Measurements from ENCODE around the gene TMEM150C. TPM values are rescaled to one million over a fixed set of nuclear protein-coding genes. Genes with fewer than 3 reads are reported as not detected.
A peak's percentile ranks its signal among the peaks of the same experiment; 100 is the strongest.

Gene TMEM150C
- total RNA-seq, 1 donor from 2014 or later: 4.9 TPM

DNA sequence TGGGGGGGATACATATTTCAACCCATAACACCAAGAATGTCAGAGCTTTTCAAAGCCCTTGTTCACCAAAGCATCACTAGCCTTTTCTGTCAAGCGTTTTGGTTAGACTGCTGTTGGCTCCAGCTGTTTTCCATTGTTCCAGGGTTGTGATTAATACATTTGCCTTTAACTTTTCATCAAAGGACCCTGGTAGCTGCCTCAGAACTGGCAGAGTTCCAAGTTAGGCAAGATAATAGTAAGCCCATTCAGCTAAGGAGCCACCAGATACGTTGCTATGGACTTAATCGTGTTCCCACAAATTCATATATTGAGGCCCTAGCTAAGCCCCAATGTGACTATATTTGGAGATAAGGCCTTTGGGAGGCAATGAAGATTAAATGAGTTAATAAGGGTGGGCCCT lies 94.3 kb downstream of the TMEM150C start:
- peaks cover 1% of the 10 kb centered on the region for H3K36me3 ChIP-seq (ENCODE audit: control insufficient read depth, insufficient read depth, low read length)
- no peaks in the 10 kb centered on the region for H3K27me3 ChIP-seq (ENCODE audit: control insufficient read depth, insufficient read depth, low read length)
- no peak overlapping the region for H3K4me3 ChIP-seq (ENCODE audit: low read depth, low read length)
- no peak for TF ChIP-seq CTCF (IDR thresholded peaks at IDR 0.05; ENCODE audit: insufficient read depth, low read length, poor library complexity, severe bottlenecking)
- DNase-seq (ENCODE audit: low read depth): no peak

- Histone ChIP-seq H3K4me3 (ENCODE audit: low read depth, low read length) (no peak overlapping the region), H3K36me3 (ENCODE audit: control insufficient read depth, insufficient read depth, low read length) (peaks cover 1% of the 10 kb centered on the region), H3K27me3 (ENCODE audit: control insufficient read depth, insufficient read depth, low read length) (no peaks in the 10 kb centered on the region)
- no peak for DNase-seq (ENCODE audit: low read depth)
- TF ChIP-seq CTCF (IDR thresholded peaks at IDR 0.05; ENCODE audit: insufficient read depth, low read length, poor library complexity, severe bottlenecking): no peak
These were observed 98.6 kb downstream of the TMEM150C start for GRCh38 chr4:82463221-82463620.

GRCh38 chr4:82462415-82462831 lies 99.4 kb downstream of the TMEM150C start:
- TF ChIP-seq CTCF (IDR thresholded peaks at IDR 0.05; ENCODE audit: insufficient read depth, low read length, poor library complexity, severe bottlenecking): peak; percentile 70
- DNase-seq (ENCODE audit: low read depth): peak; percentile 21
- peaks cover 2% of the 10 kb centered on the region for H3K36me3 ChIP-seq (ENCODE audit: control insufficient read depth, insufficient read depth, low read length)
- H3K4me3 ChIP-seq (ENCODE audit: low read depth, low read length): no peak overlapping the region
- H3K27me3 ChIP-seq (ENCODE audit: control insufficient read depth, insufficient read depth, low read length): no peaks in the 10 kb centered on the region

DNA sequence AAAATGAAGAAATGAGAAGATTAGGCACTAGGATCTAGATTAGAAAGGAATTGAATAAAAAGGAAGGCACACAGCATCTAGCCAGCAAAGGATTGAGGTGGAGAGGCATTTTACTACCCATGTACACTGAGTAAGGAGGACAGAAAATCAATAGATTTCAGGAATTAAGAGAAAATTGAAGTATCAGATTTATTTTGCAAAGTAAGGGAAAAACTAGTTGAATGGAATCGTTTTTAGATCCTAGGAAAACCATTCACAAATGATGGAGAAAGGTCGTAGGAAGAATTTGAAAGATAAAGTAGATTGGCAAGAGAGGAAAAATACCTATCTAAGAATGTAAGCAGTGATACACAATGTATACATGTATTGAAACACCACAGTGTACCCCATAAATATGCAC lies 100.1 kb downstream of the TMEM150C start:
- Histone ChIP-seq H3K4me3 (ENCODE audit: low read depth, low read length) (no peak overlapping the region), H3K36me3 (ENCODE audit: control insufficient read depth, insufficient read depth, low read length) (peaks cover 3% of the 10 kb centered on the region), H3K27me3 (ENCODE audit: control insufficient read depth, insufficient read depth, low read length) (no peaks in the 10 kb centered on the region)
- no peak for TF ChIP-seq CTCF (IDR thresholded peaks at IDR 0.05; ENCODE audit: insufficient read depth, low read length, poor library complexity, severe bottlenecking)
- no peak for DNase-seq (ENCODE audit: low read depth)

GRCh38 chr4:82458729-82459128 lies 103.1 kb downstream of the TMEM150C start:
- H3K27me3 ChIP-seq (ENCODE audit: control insufficient read depth, insufficient read depth, low read length): no peaks in the 10 kb centered on the region
- no peak overlapping the region for H3K4me3 ChIP-seq (ENCODE audit: low read depth, low read length)
- H3K36me3 ChIP-seq (ENCODE audit: control insufficient read depth, insufficient read depth, low read length): peaks cover 3% of the 10 kb centered on the region
- TF ChIP-seq CTCF (IDR thresholded peaks at IDR 0.05; ENCODE audit: insufficient read depth, low read length, poor library complexity, severe bottlenecking): no peak
- no peak for DNase-seq (ENCODE audit: low read depth)

GRCh38 chr4:82457266-82457665 lies 104.5 kb downstream of the TMEM150C start:
- no peak for DNase-seq (ENCODE audit: low read depth)
- TF ChIP-seq CTCF (IDR thresholded peaks at IDR 0.05; ENCODE audit: insufficient read depth, low read length, poor library complexity, severe bottlenecking): no peak
- peaks cover 2% of the 10 kb centered on the region for H3K36me3 ChIP-seq (ENCODE audit: control insufficient read depth, insufficient read depth, low read length)
- no peaks in the 10 kb centered on the region for H3K27me3 ChIP-seq (ENCODE audit: control insufficient read depth, insufficient read depth, low read length)
- no peak overlapping the region for H3K4me3 ChIP-seq (ENCODE audit: low read depth, low read length)
